Subcutaneous abdominal adipose tissue (tissue), 5 donors: Measurements from ENCODE around the gene SERAC1.
A peak's percentile ranks its signal among the peaks of the same experiment; 100 is the strongest.
"Not testable (repeated sequence)": the region's sequence is repeated elsewhere in the genome, so short reads cannot be mapped to it uniquely, and the experiment has no call there.

Experiments used
- H3K27ac ChIP-seq: one replicate; pipeline ENCODE4 v1.7.0; 2013; ENCODE audit warnings: low read depth, mild to moderate bottlenecking, inconsistent platforms, low read length, moderate library complexity
- H3K27me3 ChIP-seq, 5 donors: one replicate each; pipeline ENCODE4 v1.7.0; 2013; ENCODE audit warnings: low read length in 5 of 5, inconsistent platforms in 1 of 5; ENCODE audit not compliant: control insufficient read depth in 5 of 5, insufficient read depth in 4 of 5
- H3K36me3 ChIP-seq, 5 donors: one replicate each; pipeline ENCODE4 v1.7.0; 2013; ENCODE audit warnings: low read length in 5 of 5; ENCODE audit not compliant: control insufficient read depth in 5 of 5, insufficient read depth in 5 of 5
- H3K4me1 ChIP-seq, 5 donors: one replicate each; pipeline ENCODE4 v1.7.0; 2013; ENCODE audit warnings: low read length in 5 of 5, mild to moderate bottlenecking in 3 of 5, moderate library complexity in 1 of 5; ENCODE audit not compliant: control insufficient read depth in 5 of 5, insufficient read depth in 5 of 5
- H3K4me3 ChIP-seq, 5 donors: one replicate each; pipeline ENCODE4 v1.7.0; 2013; ENCODE audit warnings: low read length in 5 of 5, low read depth in 1 of 5
- H3K9ac ChIP-seq, 5 donors: one replicate each; pipeline ENCODE4 v1.7.0; 2013; ENCODE audit warnings: low read length in 5 of 5, mild to moderate bottlenecking in 4 of 5, moderate library complexity in 3 of 5
- H3K9me3 ChIP-seq, 5 donors: one replicate each; pipeline ENCODE4 v1.7.0; 2013; ENCODE audit warnings: low read length in 5 of 5; ENCODE audit not compliant: control insufficient read depth in 5 of 5
- donor health status: healthy.
- donor health status: healthy.
- donor health status: healthy.
- donor health status: healthy.
- donor health status: healthy.

SERAC1 gene

GRCh38 chr6:158157064-158157764, 10.8 kb downstream of the SERAC1 start:
- Histone ChIP-seq H3K4me3 (no peak overlapping the region), H3K27me3 (no peaks in the 10 kb centered on the region), H3K27ac (no peak overlapping the region), H3K9ac (no peak overlapping the region), H3K9me3 (no peaks in the 10 kb centered on the region), H3K36me3 (peaks cover 0 to 13% (median 0%) of the 10 kb centered on the region in 5 donors), H3K4me1 (peaks cover 0 to 10% (median 0%) of the 10 kb centered on the region in 5 donors)

GRCh38 chr6:158154816-158155215, 13.2 kb downstream of the SERAC1 start:
- Histone ChIP-seq H3K4me3 (peak overlapping the region in 3 of 5 donors; percentile 31 to 49 (median 41)), H3K36me3 (peaks cover under 1 to 24% (median 2%) of the 10 kb centered on the region in 5 donors), H3K9me3 (no peaks in the 10 kb centered on the region), H3K27ac (no peak overlapping the region), H3K27me3 (no peaks in the 10 kb centered on the region), H3K9ac (peak overlapping the region in 1 of 5 donors; percentile 67), H3K4me1 (peaks cover 0 to 10% (median 0%) of the 10 kb centered on the region in 5 donors)

- Histone ChIP-seq H3K9ac (no peak overlapping the region), H3K27me3 (no peaks in the 10 kb centered on the region), H3K36me3 (peaks cover 4 to 30% (median 6%) of the 10 kb centered on the region in 5 donors), H3K4me1 (peaks cover 0 to 10% (median 0%) of the 10 kb centered on the region in 5 donors), H3K4me3 (no peak overlapping the region), H3K27ac (no peak overlapping the region), H3K9me3 (no peaks in the 10 kb centered on the region)
Observed at GRCh38 chr6:158153576-158153975, 14.5 kb downstream of the SERAC1 start.

GRCh38 chr6:158152659-158153058, 15.4 kb downstream of the SERAC1 start:
- no peak overlapping the region for H3K4me3 ChIP-seq
- peaks cover 0 to 10% (median 0%) of the 10 kb centered on the region in 5 donors for H3K4me1 ChIP-seq
- H3K27me3 ChIP-seq, result no peaks in the 10 kb centered on the region
- no peak overlapping the region for H3K27ac ChIP-seq
- no peak overlapping the region for H3K9ac ChIP-seq
- no peaks in the 10 kb centered on the region for H3K9me3 ChIP-seq
- H3K36me3 ChIP-seq, result peaks cover 4 to 28% (median 6%) of the 10 kb centered on the region in 5 donors

- H3K27ac ChIP-seq, H3K9ac ChIP-seq, H3K9me3 ChIP-seq, H3K27me3 ChIP-seq, H3K4me3 ChIP-seq: not testable (repeated sequence)
- H3K4me1 ChIP-seq, result peaks cover 0 to 10% (median 0%) of the 10 kb centered on the region in 5 donors
- H3K36me3 ChIP-seq, result peaks cover 4 to 22% (median 6%) of the 10 kb centered on the region in 5 donors
Observed at GRCh38 chr6:158152025-158152424, 16.0 kb downstream of the SERAC1 start.

GRCh38 chr6:158150701-158151100, 17.4 kb downstream of the SERAC1 start:
- Histone ChIP-seq H3K36me3 (peaks cover 4 to 26% (median 8%) of the 10 kb centered on the region in 5 donors), H3K27me3 (no peaks in the 10 kb centered on the region), H3K4me3 (no peak overlapping the region), H3K9ac (no peak overlapping the region), H3K27ac (no peak overlapping the region), H3K9me3 (no peaks in the 10 kb centered on the region), H3K4me1 (peaks cover 0 to 10% (median 0%) of the 10 kb centered on the region in 5 donors)

- Histone ChIP-seq H3K9me3 (no peaks in the 10 kb centered on the region), H3K4me1 (peaks cover 0 to 5% (median 0%) of the 10 kb centered on the region in 5 donors), H3K36me3 (peaks cover 4 to 26% (median 8%) of the 10 kb centered on the region in 5 donors), H3K27me3 (no peaks in the 10 kb centered on the region), H3K27ac (no peak overlapping the region), H3K9ac (no peak overlapping the region), H3K4me3 (no peak overlapping the region)
Observed at GRCh38 chr6:158149641-158150040, 18.4 kb downstream of the SERAC1 start.

GRCh38 chr6:158143700-158144099, 24.4 kb downstream of the SERAC1 start:
- Histone ChIP-seq H3K9ac (no peak overlapping the region), H3K36me3 (peaks cover 12 to 30% (median 18%) of the 10 kb centered on the region in 5 donors), H3K27ac (no peak overlapping the region), H3K4me1 (no peaks in the 10 kb centered on the region), H3K27me3 (no peaks in the 10 kb centered on the region), H3K9me3 (no peaks in the 10 kb centered on the region), H3K4me3 (no peak overlapping the region)

GRCh38 chr6:158142789-158143188, 25.3 kb downstream of the SERAC1 start:
- Histone ChIP-seq H3K36me3 (peaks cover 12 to 30% (median 18%) of the 10 kb centered on the region in 5 donors), H3K27ac (no peak overlapping the region)

GRCh38 chr6:158131926-158132325, 36.1 kb downstream of the SERAC1 start:
- Histone ChIP-seq H3K4me3 (no peak overlapping the region), H3K27me3 (no peaks in the 10 kb centered on the region), H3K36me3 (peaks cover 0 to 8% (median 5%) of the 10 kb centered on the region in 5 donors), H3K4me1 (no peaks in the 10 kb centered on the region), H3K9me3 (no peaks in the 10 kb centered on the region), H3K9ac (no peak overlapping the region), H3K27ac (no peak overlapping the region)

More at GRCh38 chr6:158142789-158143188, 25.3 kb downstream of the SERAC1 start:
- H3K9me3 ChIP-seq, result no peaks in the 10 kb centered on the region
- H3K4me1 ChIP-seq, result no peaks in the 10 kb centered on the region
- no peak overlapping the region for H3K4me3 ChIP-seq
- no peaks in the 10 kb centered on the region for H3K27me3 ChIP-seq
- no peak overlapping the region for H3K9ac ChIP-seq
